Measurements from ENCODE around the gene PTPRJ. TPM values are rescaled to one million over a fixed set of nuclear protein-coding genes. Genes with fewer than 3 reads are reported as not detected.
A peak's percentile ranks its signal among the peaks of the same experiment; 100 is the strongest.

The PTPRJ gene
- total RNA-seq, 6 experiments from 2014 or later: 12.5 to 33.0 (median 19.8) TPM

DNA sequence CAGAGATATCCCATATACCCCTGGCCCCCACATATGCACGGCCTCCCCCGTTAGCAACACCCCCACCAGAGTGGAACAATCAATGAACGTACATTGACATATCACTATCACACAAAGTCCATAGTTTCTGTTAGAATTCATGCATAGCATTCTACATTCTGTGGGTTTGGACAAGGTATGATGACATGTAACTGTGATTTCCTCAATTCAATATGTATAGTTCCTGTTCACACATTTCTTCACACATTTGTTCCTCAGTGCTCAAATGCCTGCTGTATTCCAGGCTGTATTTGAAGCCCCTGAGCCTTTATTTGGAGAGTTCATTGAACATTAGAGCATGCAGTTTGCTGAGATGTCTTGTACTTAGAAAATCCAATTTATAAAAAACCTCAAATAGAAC, 69.9 kb downstream of the PTPRJ start:
- DNase-seq (no peak), ATAC-seq (peak in 2 of 4 donors; percentile 20 to 22)
- H3K4me3 ChIP-seq: no peak overlapping the region
- WGBS (ENCODE audit: insufficient coverage, low coverage, low lambda C conversion rate, missing lambda C conversion rate): 20% methylated on average over 3 of the region's 3 CpGs
- intact Hi-C loops (cut with DNase I): no loop called here
- no peak for TF ChIP-seq POLR2A (IDR thresholded peaks at IDR 0.05)
- TF ChIP-seq, protein P1, sequence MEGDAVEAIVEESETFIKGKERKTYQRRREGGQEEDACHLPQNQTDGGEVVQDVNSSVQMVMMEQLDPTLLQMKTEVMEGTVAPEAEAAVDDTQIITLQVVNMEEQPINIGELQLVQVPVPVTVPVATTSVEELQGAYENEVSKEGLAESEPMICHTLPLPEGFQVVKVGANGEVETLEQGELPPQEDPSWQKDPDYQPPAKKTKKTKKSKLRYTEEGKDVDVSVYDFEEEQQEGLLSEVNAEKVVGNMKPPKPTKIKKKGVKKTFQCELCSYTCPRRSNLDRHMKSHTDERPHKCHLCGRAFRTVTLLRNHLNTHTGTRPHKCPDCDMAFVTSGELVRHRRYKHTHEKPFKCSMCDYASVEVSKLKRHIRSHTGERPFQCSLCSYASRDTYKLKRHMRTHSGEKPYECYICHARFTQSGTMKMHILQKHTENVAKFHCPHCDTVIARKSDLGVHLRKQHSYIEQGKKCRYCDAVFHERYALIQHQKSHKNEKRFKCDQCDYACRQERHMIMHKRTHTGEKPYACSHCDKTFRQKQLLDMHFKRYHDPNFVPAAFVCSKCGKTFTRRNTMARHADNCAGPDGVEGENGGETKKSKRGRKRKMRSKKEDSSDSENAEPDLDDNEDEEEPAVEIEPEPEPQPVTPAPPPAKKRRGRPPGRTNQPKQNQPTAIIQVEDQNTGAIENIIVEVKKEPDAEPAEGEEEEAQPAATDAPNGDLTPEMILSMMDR (IDR thresholded peaks at IDR 0.05): no peak
- no peaks in the 10 kb centered on the region for H3K36me3 ChIP-seq
- H3K9me3 ChIP-seq: no peaks in the 10 kb centered on the region
- H3K27me3 ChIP-seq: no peaks in the 10 kb centered on the region
- peaks cover 0 to 30% (median 4%) of the 10 kb centered on the region in 4 donors for H3K4me1 ChIP-seq
- H3K27ac ChIP-seq: no peak overlapping the region

DNA sequence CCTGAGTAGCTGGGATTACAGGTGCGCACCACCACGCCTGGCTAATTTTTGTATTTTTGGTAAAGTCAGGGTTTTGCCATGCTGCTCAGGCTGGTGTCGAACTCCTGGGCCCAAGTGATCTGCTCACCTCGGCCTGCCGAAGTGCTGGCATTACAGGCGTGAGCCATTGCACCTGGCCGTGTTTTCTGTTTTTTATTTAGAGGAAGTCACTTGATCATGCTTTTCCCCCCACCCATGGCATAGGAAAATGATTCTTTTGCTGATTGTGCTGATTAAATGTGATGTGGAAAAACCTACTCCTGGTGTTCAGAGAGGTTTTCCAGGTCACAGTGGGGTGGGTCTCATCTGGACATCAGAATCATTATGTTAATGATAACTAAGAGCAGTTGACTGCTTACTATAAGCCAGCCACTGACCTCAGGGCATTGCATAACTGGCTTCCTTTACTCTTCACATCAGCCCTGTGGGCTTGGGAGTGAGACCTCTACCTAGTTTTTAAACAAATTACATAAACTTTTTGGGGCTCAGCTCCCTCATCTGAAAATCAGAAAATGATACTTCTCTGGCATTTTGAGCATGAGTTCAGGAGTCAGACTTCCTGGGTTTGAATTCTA, 71.0 kb downstream of the PTPRJ start:
- peak in 3 of 4 donors; percentile 16 to 21 (median 18) for ATAC-seq
- intact Hi-C loops (cut with DNase I): no loop called here
- Histone ChIP-seq H3K4me3 (no peak overlapping the region), H3K27me3 (no peaks in the 10 kb centered on the region), H3K27ac (no peak overlapping the region), H3K9me3 (no peaks in the 10 kb centered on the region), H3K36me3 (no peaks in the 10 kb centered on the region), H3K4me1 (peaks cover 0 to 38% (median 10%) of the 10 kb centered on the region in 4 donors)
- 51% methylated on average over 4 of the region's 7 CpGs for WGBS (ENCODE audit: insufficient coverage, low coverage, low lambda C conversion rate, missing lambda C conversion rate)
- TF ChIP-seq POLR2A (IDR thresholded peaks at IDR 0.05): no peak
- TF ChIP-seq, protein P1 (IDR thresholded peaks at IDR 0.05): no peak
- DNase-seq: no peak

DNA sequence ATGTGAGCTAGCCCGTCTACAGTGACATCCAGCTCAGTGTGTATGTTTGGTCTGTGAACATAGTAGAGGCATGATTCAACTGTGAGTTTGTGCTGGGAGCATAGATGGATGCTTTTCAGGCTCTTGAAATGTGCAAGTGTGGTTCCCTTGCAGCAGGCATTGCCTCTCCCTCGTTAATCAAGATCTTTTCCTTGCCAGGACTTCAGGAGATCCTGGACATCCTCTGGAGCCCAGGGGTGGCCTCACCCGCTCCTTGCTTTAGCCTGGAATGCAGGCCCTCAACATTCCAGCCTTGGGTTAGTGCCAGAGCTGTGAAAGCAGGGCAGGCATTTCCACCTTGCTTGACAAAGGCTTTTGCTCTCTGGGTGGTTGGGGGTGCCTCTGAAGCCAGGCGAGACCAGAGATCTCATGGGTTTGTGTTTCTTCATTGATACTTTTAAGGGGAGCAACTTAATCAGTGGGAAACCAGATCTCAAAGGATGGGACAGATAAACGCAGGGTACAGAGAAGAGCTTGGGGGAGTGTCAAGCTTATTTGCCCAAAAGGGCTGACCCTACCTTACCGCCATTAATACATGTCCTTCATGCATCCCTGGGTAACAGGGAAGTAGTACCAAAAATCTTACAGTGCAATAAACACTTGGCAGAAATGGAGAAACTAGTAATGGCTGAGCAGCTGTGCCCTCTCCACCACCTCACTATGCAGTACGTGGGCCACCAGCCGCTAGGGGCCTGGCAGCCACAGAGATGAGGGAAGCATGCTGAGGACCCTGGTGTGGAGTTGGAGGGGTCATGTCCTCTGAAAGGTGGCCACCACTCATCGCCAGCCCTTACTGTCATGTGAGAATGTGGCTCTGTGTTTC, 72.1 kb downstream of the PTPRJ start:
- WGBS (ENCODE audit: insufficient coverage, low coverage, low lambda C conversion rate, missing lambda C conversion rate): 89% methylated on average over 5 of the region's 9 CpGs
- no peak overlapping the region for H3K27ac ChIP-seq
- H3K4me1 ChIP-seq: peaks cover 0 to 35% (median 10%) of the 10 kb centered on the region in 4 donors
- H3K4me3 ChIP-seq: no peak overlapping the region
- H3K27me3 ChIP-seq: no peaks in the 10 kb centered on the region
- H3K36me3 ChIP-seq: no peaks in the 10 kb centered on the region
- no peak for TF ChIP-seq POLR2A (IDR thresholded peaks at IDR 0.05)
- TF ChIP-seq, protein P1 (IDR thresholded peaks at IDR 0.05): no peak
- intact Hi-C loops (cut with DNase I): no loop called here
- ATAC-seq (no peak), DNase-seq (no peak)
- no peaks in the 10 kb centered on the region for H3K9me3 ChIP-seq

DNA sequence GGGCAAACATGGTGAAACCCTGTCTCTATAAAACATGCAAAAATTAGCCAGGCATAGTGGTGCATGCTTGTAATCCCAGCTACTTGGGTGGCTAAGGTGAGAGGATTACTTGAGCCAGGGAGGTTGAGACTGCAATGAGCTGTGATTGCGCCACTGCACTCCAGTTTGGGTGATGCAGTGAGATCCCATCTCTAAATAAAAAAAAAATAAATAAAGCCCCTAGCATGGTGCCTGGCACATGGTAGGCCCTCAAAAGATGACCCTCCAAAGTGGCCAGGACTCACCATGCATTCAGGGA, 74.6 kb downstream of the PTPRJ start:
- H3K4me3 ChIP-seq: no peak overlapping the region
- no peaks in the 10 kb centered on the region for H3K9me3 ChIP-seq
- TF ChIP-seq POLR2A (IDR thresholded peaks at IDR 0.05): no peak
- TF ChIP-seq, protein P1 (IDR thresholded peaks at IDR 0.05): no peak
- peak overlapping the region in 1 of 3 donors; percentile 30 for H3K27ac ChIP-seq
- peaks cover 0 to 44% (median 10%) of the 10 kb centered on the region in 4 donors for H3K4me1 ChIP-seq
- H3K27me3 ChIP-seq: no peaks in the 10 kb centered on the region
- DNase-seq (no peak), ATAC-seq (no peak)
- H3K36me3 ChIP-seq: no peaks in the 10 kb centered on the region
- intact Hi-C loops (cut with DNase I): no loop called here
- 100% methylated on average over 1 of the region's 1 CpG for WGBS (ENCODE audit: insufficient coverage, low coverage, low lambda C conversion rate, missing lambda C conversion rate)

Data from right lobe of liver (tissue), 6 donors.